MM.1S (cell line): Measurements from ENCODE around the gene MISP.

Experiments
- DNase-seq: peaks from one replicate; pipeline ENCODE4 v3.0.0-alpha.2; 2015
- H2AFZ ChIP-seq: fragments of 300-600 bp; sonication (generic); 2 replicates; pipeline ENCODE4 v1.6.0; 2016; ENCODE audit warnings: antibody characterized with exemption, low read length
- H3F3A ChIP-seq: fragments of 300-600 bp; sonication (generic); 2 replicates; pipeline ENCODE4 v1.6.1; 2016; ENCODE audit warnings: mild to moderate bottlenecking, antibody characterized with exemption, low read length, moderate library complexity, mixed read lengths; ENCODE audit not compliant: insufficient read depth
- H3K27ac ChIP-seq: fragments of 300-600 bp; sonication (generic); 2 replicates; pipeline ENCODE4 v1.5.1; 2016; ENCODE audit warnings: mild to moderate bottlenecking, low read length
- H3K27me3 ChIP-seq: fragments of 300-600 bp; sonication (generic); replicated peaks from 2 replicates; pipeline ENCODE4 v1.6.0; 2016; ENCODE audit warnings: low read length; ENCODE audit not compliant: insufficient read depth
- H3K36me3 ChIP-seq: fragments of 300-600 bp; sonication (generic); replicated peaks from 2 replicates; pipeline ENCODE4 v1.6.1; 2016; ENCODE audit warnings: mild to moderate bottlenecking, low read length, mixed read lengths; ENCODE audit not compliant: insufficient read depth
- H3K4me1 ChIP-seq: fragments of 300-600 bp; sonication (generic); 2 replicates; pipeline ENCODE4 v1.6.1; 2016; ENCODE audit warnings: low read length, mixed read lengths
- H3K4me2 ChIP-seq: fragments of 300-600 bp; sonication (generic); 2 replicates; pipeline ENCODE4 v1.6.0; 2016; ENCODE audit warnings: low read depth, low read length
- H3K4me3 ChIP-seq: fragments of 300-600 bp; sonication (generic); 2 replicates; pipeline ENCODE4 v1.5.1; 2016; ENCODE audit warnings: low read length, mixed read lengths
- H3K79me2 ChIP-seq: fragments of 300-600 bp; sonication (generic); 2 replicates; pipeline ENCODE4 v1.6.1; 2016; ENCODE audit warnings: mixed run types, low read length, mixed read lengths
- H3K9ac ChIP-seq: fragments of 300-600 bp; sonication (generic); 2 replicates; pipeline ENCODE4 v1.6.1; 2016; ENCODE audit warnings: low read length, mixed read lengths
- H3K9me2 ChIP-seq: fragments of 300-600 bp; sonication (generic); replicated peaks from 2 replicates; pipeline ENCODE4 v1.6.1; 2016; ENCODE audit warnings: mild to moderate bottlenecking, low read length, mixed read lengths; ENCODE audit not compliant: insufficient read depth
- H3K9me3 ChIP-seq: fragments of 300-600 bp; sonication (generic); replicated peaks from 2 replicates; pipeline ENCODE4 v1.6.1; 2016; ENCODE audit warnings: mild to moderate bottlenecking, low read length, mixed read lengths; ENCODE audit not compliant: insufficient read depth
- H4K20me1 ChIP-seq: fragments of 300-600 bp; sonication (generic); 2 replicates; pipeline ENCODE4 v1.6.1; 2016; ENCODE audit warnings: mild to moderate bottlenecking, low read length, moderate library complexity, mixed read lengths; ENCODE audit not compliant: insufficient read depth
- EZH2 ChIP-seq: fragments of 300-600 bp; sonication (generic); optimal IDR thresholded peaks from 2 replicates; pipeline ENCODE3; 2017; ENCODE audit warnings: low read depth, mild to moderate bottlenecking, antibody characterized with exemption, low read length, mixed read lengths
- EZH2phosphoT487 ChIP-seq: fragments of 300-600 bp; sonication (generic); IDR thresholded peaks from 2 replicates; pipeline ENCODE4 v1.6.1; 2018; ENCODE audit warnings: antibody characterized with exemption, low read length
- TF ChIP-seq, protein P1 (sequence below): fragments of 300-600 bp; sonication (generic); IDR thresholded peaks from 2 replicates; pipeline ENCODE4 v1.5.1; 2016; ENCODE audit warnings: antibody characterized with exemption, low read length, mixed read lengths

MISP gene

DNA sequence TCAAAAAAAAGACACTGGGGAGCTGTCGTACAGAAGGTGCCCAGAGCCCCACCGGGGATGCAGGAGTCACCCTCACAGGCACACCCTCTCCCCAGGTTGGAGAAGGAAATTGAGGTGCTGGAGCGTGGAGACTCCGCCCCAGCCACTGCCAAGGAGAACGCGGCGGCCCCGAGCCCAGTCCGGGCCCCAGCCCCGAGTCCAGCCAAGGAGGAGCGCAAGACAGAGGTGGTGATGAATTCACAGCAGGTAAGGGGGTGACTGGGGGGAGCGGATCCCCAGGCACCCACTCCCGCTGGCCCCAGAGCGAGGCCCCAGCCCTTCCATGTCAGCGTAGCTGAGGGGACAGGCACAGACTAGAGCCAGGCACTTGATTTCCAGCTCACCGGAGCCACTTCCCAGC is 19.9 kb upstream of the MISP start:
- H3K27ac ChIP-seq, result no peak overlapping the region
- no peak overlapping the region for H3K4me2 ChIP-seq
- H3K27me3 ChIP-seq, result peaks cover 73% of the 10 kb centered on the region
- no peaks in the 10 kb centered on the region for H3K36me3 ChIP-seq
- H3K4me1 ChIP-seq, result no peaks in the 10 kb centered on the region
- no peak overlapping the region for H2AFZ ChIP-seq
- DNase-seq, result no peak
- no peaks in the 10 kb centered on the region for H3K9me2 ChIP-seq
- no peaks in the 10 kb centered on the region for H3F3A ChIP-seq
- no peaks in the 10 kb centered on the region for H4K20me1 ChIP-seq
- H3K4me3 ChIP-seq, result no peak overlapping the region
- no peaks in the 10 kb centered on the region for H3K79me2 ChIP-seq
- no peak for TF ChIP-seq EZH2phosphoT487
- TF ChIP-seq EZH2, result no peak
- TF ChIP-seq, protein P1, sequence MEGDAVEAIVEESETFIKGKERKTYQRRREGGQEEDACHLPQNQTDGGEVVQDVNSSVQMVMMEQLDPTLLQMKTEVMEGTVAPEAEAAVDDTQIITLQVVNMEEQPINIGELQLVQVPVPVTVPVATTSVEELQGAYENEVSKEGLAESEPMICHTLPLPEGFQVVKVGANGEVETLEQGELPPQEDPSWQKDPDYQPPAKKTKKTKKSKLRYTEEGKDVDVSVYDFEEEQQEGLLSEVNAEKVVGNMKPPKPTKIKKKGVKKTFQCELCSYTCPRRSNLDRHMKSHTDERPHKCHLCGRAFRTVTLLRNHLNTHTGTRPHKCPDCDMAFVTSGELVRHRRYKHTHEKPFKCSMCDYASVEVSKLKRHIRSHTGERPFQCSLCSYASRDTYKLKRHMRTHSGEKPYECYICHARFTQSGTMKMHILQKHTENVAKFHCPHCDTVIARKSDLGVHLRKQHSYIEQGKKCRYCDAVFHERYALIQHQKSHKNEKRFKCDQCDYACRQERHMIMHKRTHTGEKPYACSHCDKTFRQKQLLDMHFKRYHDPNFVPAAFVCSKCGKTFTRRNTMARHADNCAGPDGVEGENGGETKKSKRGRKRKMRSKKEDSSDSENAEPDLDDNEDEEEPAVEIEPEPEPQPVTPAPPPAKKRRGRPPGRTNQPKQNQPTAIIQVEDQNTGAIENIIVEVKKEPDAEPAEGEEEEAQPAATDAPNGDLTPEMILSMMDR, result no peak
- no peaks in the 10 kb centered on the region for H3K9me3 ChIP-seq
- no peak overlapping the region for H3K9ac ChIP-seq

DNA sequence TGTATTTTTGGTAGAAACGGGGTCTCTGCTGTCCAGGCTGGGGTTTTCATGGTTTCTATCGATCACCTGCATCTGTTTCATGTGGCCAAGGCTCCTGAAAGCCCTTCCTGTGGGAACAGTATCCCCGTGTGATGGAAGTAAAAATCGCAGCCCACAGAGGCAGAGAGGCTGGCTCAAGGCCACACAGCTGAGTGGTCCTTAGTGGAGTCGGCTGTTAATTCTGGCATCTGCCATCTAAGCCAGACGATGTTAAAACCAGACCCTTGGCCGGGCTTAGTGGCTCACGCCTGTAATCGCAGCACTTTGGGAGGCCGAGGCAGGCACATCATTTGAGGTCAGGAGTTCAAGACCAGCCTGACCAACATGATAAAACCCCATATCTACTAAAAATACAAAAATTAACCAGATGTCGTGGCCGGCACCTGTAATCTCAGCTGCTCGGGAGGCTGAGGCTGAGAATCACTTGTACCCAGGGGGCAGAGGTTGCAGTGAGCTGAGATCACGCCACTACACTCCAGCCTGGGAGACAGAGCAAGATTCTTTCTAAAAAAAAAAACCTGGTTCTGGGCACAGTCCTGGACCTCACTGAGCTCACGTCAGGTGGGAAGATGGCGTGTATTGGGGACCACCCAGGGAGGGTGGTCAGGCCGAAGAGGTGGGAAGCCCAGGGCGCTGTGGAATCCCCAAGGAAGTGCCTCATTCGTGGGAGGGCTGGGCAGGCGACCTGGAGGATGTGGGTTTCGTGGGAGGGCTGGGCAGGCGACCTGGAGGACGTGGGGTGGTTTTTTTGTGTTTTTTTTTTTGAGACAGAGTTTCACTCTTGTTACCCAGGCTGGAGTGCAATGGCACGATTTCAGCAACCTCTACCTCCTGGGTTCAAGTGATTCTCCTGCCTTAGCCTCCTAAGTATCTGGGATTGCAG is 18.5 kb upstream of the MISP start:
- Histone ChIP-seq H3K27ac (no peak overlapping the region), H3K4me2 (no peak overlapping the region), H3K36me3 (no peaks in the 10 kb centered on the region), H3K4me1 (no peaks in the 10 kb centered on the region), H3K9me2 (no peaks in the 10 kb centered on the region), H3K4me3 (no peak overlapping the region), H3K9ac (no peak overlapping the region), H3K9me3 (no peaks in the 10 kb centered on the region), H3K27me3 (peaks cover 76% of the 10 kb centered on the region), H2AFZ (no peak overlapping the region), H3F3A (no peaks in the 10 kb centered on the region), H3K79me2 (no peaks in the 10 kb centered on the region), H4K20me1 (no peaks in the 10 kb centered on the region)
- TF ChIP-seq, protein P1, result no peak
- no peak for TF ChIP-seq EZH2phosphoT487
- no peak for TF ChIP-seq EZH2
- DNase-seq, result no peak

- Histone ChIP-seq H3F3A (no peaks in the 10 kb centered on the region), H3K4me3 (no peak overlapping the region), H3K4me2 (no peak overlapping the region), H3K27ac (no peak overlapping the region), H2AFZ (no peak overlapping the region), H4K20me1 (no peaks in the 10 kb centered on the region), H3K79me2 (no peaks in the 10 kb centered on the region), H3K27me3 (peaks cover 82% of the 10 kb centered on the region), H3K9me2 (no peaks in the 10 kb centered on the region), H3K9ac (no peak overlapping the region), H3K36me3 (no peaks in the 10 kb centered on the region), H3K4me1 (no peaks in the 10 kb centered on the region), H3K9me3 (no peaks in the 10 kb centered on the region)
- no peak for DNase-seq
- TF ChIP-seq EZH2, result no peak
- TF ChIP-seq EZH2phosphoT487, result no peak
- TF ChIP-seq, protein P1, result no peak
Measured at GRCh38 chr19:734716-735115, 16.2 kb upstream of the MISP start.
